K562 treated with DMSO at 1 percent for 24 hours (cell line): ENCODE results near the gene CRYZ. TPM values are rescaled to one million over a fixed set of nuclear protein-coding genes. Genes with fewer than 3 reads are reported as not detected.

Experiments
- total RNA-seq: library from RNA; unstranded; fragments of 300-600 nt; gene quantifications from 2 replicates; pipeline ENCODE4 v1.2.3, GENCODE V29; 2022; ENCODE audit warnings: low read depth; ENCODE audit not compliant: insufficient read depth

Gene CRYZ, protein sequence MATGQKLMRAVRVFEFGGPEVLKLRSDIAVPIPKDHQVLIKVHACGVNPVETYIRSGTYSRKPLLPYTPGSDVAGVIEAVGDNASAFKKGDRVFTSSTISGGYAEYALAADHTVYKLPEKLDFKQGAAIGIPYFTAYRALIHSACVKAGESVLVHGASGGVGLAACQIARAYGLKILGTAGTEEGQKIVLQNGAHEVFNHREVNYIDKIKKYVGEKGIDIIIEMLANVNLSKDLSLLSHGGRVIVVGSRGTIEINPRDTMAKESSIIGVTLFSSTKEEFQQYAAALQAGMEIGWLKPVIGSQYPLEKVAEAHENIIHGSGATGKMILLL
- 38.0 and 53.5 TPM in 2 replicates for total RNA-seq

GRCh38 chr1:74732960-74733603 lies at the start of gene CRYZ, which contains the start of gene TYW3:
Gene CRYZ (minus strand): TSS chr1:74733050. CDS start chr1:74724821, 8,229 bp downstream.
Gene TYW3 (plus strand): TSS chr1:74733152. CDS start chr1:74733245, 93 bp downstream.

GRCh38 chr1:74673351-74674111 lies 59.3 kb downstream of the CRYZ start, which contains the start of gene ERICH3:
Gene ERICH3 (minus strand): TSS chr1:74673792. CDS start chr1:74673519, 273 bp downstream.

Other genes with a start within 250 kb of the CRYZ start
- gene LRRC53, start 220.4 kb downstream of the CRYZ start, total RNA-seq = not detected in 2 replicates
- gene ERICH3, start 59.3 kb downstream of the CRYZ start, total RNA-seq = not detected in 2 replicates
- 12.5 and 13.0 TPM in 2 replicates for gene TYW3, start 102 bp upstream of the CRYZ start, total RNA-seq